ENCODE measurements around the gene FOS.
"Not testable (repeated sequence)": the region's sequence is repeated elsewhere in the genome, so short reads cannot be mapped to it uniquely, and the experiment has no call there.

FOS gene

DNA sequence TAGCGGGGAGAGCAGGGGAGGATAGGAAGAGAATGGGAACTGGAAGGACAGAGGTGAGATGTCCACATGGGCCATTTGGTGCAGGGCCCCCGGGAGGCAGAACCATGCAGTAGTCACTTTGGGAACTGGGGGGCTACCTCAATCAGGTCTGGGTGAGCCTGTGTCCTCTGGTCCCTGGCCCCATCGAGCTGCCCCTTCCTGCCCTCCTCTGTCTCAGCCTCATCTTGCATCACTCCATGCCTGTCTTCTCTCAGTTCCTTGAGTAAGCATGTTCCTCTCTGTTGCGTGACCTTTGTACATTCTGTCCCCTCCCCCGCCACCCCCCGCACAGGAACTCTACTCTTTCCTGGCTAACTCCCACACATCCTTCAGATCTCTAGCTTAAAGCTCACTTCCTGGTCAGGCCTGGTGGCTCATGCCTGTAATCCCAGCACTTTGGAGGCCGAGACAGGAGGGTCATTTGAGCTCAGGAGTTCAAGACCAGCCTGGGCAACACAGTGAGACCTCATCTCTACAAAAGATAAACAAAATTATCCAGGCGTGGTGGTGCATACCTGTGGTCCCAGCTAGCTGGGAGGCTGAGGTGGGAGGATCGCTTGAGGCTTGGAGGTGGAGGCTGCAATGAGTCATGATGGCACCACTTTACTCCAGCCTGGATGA lies 23.2 kb downstream of the FOS start:
- H3K4me3 ChIP-seq (ENCODE audit: low read length): no peak overlapping the region
- no peaks in the 10 kb centered on the region for H3K36me3 ChIP-seq (ENCODE audit: insufficient read depth, low read depth, low read length)
- H3K9me3 ChIP-seq (ENCODE audit: insufficient read depth, low read depth, low read length): no peaks in the 10 kb centered on the region
- no peak overlapping the region for H3K27ac ChIP-seq (ENCODE audit: low read length)
- no peaks in the 10 kb centered on the region for H3K27me3 ChIP-seq (ENCODE audit: insufficient read depth, low read length)
- H3K9ac ChIP-seq (ENCODE audit: low read depth, low read length): no peak overlapping the region
- H3K4me1 ChIP-seq (ENCODE audit: insufficient read depth, low read length): no peaks in the 10 kb centered on the region

DNA sequence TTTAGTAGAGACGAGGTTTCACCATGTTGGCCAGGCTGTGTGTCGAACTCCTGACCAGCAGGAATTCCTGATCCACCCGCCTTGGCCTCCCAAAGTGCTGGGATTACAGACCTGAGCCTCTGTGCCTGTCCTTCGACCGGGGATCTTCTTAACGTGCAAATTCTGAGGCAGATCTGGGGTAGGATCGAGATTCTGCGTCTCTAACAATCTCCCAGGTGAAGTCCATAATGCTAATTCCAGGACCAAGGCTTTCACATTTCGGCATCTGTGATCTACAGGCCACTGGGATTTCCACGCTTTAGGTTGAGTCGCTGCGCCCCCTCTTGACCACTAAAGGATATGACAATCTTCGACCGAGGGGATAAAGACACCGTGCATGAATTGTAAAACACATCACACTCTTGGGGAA lies 24.8 kb downstream of the FOS start:
- Histone ChIP-seq H3K4me1 (ENCODE audit: insufficient read depth, low read length) (peaks cover 8% of the 10 kb centered on the region), H3K9ac (ENCODE audit: low read depth, low read length) (no peak overlapping the region), H3K27ac (ENCODE audit: low read length) (no peak overlapping the region), H3K36me3 (ENCODE audit: insufficient read depth, low read depth, low read length) (no peaks in the 10 kb centered on the region), H3K4me3 (ENCODE audit: low read length) (no peak overlapping the region), H3K9me3 (ENCODE audit: insufficient read depth, low read depth, low read length) (no peaks in the 10 kb centered on the region), H3K27me3 (ENCODE audit: insufficient read depth, low read length) (no peaks in the 10 kb centered on the region)

DNA sequence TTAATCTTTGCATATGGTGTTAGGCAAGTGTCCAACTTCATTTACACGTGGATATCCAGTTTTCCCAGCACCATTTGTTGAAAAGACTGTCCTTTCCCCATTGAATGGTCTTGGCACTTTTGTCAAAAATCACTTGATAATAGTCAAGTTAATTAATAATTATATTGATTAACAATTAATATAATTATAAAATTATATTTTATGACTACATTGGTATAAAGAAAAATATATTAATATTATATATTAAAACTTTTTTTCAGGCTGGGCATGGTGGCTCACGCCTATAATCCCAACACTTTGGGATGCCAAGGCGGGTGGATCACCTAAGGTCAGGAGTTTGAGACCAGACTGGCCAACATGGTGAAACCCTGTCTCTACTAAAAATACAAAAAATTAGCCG lies 27.8 kb downstream of the FOS start:
- H3K27me3 ChIP-seq (ENCODE audit: insufficient read depth, low read length); H3K27ac ChIP-seq (ENCODE audit: low read length); H3K9me3 ChIP-seq (ENCODE audit: insufficient read depth, low read depth, low read length); H3K4me3 ChIP-seq (ENCODE audit: low read length); H3K36me3 ChIP-seq (ENCODE audit: insufficient read depth, low read depth, low read length); H3K9ac ChIP-seq (ENCODE audit: low read depth, low read length); H3K4me1 ChIP-seq (ENCODE audit: insufficient read depth, low read length): not testable (repeated sequence)

DNA sequence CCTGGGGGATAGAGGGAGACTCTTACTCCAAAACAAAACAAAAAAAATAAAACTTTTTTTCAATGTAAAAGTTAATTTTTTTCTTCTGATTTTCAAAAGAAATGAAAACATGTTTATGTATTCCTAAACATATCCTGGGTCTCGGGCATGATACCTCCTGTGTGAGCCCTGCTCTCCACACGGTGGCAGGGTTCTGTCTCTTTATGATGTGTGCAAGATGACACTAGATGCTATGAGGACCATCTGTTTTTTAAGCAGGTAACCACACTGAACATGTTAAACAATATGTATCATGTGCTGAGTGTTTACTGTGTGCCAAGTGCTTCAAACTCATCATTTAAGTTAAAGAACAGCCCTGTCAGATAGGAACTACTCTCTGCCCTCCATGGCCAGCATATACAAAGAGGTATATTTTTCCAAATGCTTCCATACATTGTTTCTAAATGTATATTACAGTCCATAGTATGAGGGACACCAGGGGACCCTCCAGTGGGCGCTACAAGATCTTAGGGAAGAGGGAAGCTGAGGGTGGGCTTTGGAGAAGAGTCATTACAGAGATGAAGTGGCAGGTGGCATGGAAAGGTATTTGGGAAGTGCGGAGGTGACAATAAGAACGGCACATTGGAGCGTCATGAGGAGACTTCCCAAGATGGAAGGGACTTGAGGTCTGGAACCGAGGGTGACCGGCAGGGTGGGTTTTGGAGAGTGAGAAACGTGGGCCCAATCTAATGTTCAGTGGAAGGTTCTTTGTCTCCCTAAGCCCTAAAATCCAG lies 28.5 kb downstream of the FOS start:
- Histone ChIP-seq H3K36me3 (ENCODE audit: insufficient read depth, low read depth, low read length) (no peaks in the 10 kb centered on the region), H3K4me3 (ENCODE audit: low read length) (no peak overlapping the region), H3K4me1 (ENCODE audit: insufficient read depth, low read length) (peaks cover 8% of the 10 kb centered on the region), H3K27ac (ENCODE audit: low read length) (no peak overlapping the region), H3K27me3 (ENCODE audit: insufficient read depth, low read length) (no peaks in the 10 kb centered on the region), H3K9me3 (ENCODE audit: insufficient read depth, low read depth, low read length) (no peaks in the 10 kb centered on the region), H3K9ac (ENCODE audit: low read depth, low read length) (peak overlapping the region; percentile 30; the same call in 1 of the 2 replicates)

DNA sequence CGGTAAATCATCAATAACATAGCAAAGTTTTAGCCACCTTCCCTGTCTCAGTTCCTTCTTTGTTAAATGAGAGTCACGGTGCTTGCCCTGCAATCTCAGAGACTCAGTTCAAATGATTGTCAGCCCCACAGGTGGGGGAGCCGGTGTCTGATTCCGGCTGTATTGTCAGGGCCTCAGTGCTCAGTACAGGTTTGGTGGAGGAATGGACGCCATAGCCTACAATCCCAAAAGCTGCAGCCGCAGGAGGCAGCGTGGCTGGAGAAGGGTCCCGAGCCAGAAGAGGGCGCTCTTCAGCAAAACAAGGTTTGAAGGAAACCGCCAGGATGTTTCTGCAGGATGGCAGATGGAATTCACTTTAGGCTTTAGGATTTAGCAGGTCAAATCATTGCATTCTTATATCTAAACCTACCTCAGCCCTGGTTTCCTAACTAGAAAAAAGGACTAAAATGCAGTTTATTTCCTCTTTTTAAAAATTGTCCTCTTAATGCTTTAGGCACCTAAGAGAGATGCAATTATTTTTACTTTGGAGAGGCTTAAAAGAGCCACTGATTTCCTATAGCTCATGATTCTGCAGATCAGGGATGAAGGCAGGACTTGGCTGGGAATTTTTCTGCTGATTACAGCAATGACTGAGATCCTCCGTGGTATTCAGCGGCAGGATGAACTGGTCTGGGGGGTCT lies 29.2 kb downstream of the FOS start:
- Histone ChIP-seq H3K9me3 (ENCODE audit: insufficient read depth, low read depth, low read length) (no peaks in the 10 kb centered on the region), H3K9ac (ENCODE audit: low read depth, low read length) (peak overlapping the region; percentile 30; the same call in 1 of the 2 replicates), H3K36me3 (ENCODE audit: insufficient read depth, low read depth, low read length) (no peaks in the 10 kb centered on the region), H3K27ac (ENCODE audit: low read length) (no peak overlapping the region), H3K4me3 (ENCODE audit: low read length) (no peak overlapping the region), H3K27me3 (ENCODE audit: insufficient read depth, low read length) (no peaks in the 10 kb centered on the region), H3K4me1 (ENCODE audit: insufficient read depth, low read length) (peaks cover 8% of the 10 kb centered on the region)

DNA sequence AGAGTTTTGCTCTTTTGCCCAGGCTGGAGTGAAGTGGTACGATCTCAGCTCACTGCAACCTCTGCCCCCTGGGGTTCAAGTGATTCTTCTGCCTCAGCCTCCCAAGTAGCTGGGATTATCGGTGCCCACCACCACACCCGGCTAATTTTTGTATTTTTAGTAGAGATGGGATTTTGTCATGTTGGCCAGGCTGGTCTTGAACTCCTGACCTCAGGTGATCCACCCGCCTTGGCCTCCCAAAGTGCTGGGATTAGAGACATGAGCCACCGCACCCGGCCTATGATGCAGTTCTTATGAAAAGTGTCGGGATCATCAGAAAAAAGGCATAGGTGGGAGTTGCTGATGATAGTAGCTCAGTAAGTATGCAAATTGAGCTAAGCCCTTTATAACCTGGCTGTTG lies 30.4 kb downstream of the FOS start:
- not testable (repeated sequence) for H3K9ac ChIP-seq (ENCODE audit: low read depth, low read length); H3K36me3 ChIP-seq (ENCODE audit: insufficient read depth, low read depth, low read length); H3K9me3 ChIP-seq (ENCODE audit: insufficient read depth, low read depth, low read length); H3K27me3 ChIP-seq (ENCODE audit: insufficient read depth, low read length); H3K4me1 ChIP-seq (ENCODE audit: insufficient read depth, low read length); H3K27ac ChIP-seq (ENCODE audit: low read length); H3K4me3 ChIP-seq (ENCODE audit: low read length)

DNA sequence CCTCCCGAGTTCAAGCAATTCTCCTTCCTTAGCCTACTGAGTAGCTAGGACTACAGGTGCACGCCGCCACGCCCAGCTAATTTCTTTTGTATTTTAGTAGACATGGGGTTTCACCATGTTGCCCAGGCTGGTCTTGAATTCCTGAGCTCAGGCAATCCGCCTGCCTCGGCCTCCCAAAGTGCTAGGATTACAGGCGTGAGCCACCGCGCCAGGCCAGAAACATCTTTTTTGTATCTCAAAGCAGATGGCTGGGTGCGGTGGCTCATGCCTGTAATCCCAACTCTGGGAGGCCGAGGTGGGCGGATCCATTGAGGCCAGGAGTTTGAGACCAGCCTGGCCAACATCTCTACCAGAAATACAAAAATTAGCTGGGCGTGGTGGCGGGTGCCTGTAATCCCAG lies 30.9 kb downstream of the FOS start:
- not testable (repeated sequence) for H3K4me3 ChIP-seq (ENCODE audit: low read length); H3K36me3 ChIP-seq (ENCODE audit: insufficient read depth, low read depth, low read length); H3K9me3 ChIP-seq (ENCODE audit: insufficient read depth, low read depth, low read length); H3K4me1 ChIP-seq (ENCODE audit: insufficient read depth, low read length); H3K27me3 ChIP-seq (ENCODE audit: insufficient read depth, low read length); H3K9ac ChIP-seq (ENCODE audit: low read depth, low read length); H3K27ac ChIP-seq (ENCODE audit: low read length)

DNA sequence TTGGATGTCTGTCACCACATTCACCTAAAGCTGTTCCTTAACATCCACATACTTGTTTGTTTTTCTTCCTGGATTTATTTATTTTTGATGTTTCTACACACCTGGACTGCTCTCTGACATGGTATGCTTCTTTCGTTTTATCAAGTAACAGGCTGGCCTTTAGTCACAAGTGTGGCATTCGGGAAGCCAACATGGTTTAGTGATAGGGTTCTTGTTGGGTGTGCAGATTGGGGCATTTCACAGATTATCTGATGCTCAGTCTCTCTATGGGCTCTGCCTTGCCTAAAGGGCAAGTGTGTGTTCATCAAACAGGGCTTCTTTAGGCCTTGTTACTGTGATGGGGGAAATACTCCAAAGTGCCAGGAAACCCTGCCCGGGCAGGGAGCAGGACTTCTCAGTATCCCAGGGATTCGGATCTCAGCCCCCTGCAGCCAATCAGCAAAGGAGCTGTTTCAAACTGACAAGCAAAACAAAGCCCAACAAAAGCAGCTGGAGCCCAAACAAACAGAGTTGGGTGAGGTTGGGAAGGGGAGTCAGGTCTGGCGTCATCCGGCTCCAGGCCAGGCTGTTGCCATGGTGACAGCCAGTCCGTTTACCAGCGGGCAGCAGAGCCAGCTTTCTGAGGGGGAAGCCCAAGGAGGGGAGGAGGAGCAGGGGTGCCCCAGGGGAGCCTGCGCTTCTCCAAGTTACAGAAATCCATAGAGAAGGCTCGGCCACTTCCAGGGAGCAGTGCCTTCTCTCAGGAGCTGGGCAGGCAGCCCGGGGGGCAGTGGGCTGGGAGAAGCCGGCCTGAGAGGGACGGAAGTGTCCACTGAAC lies 31.9 kb downstream of the FOS start:
- H3K27me3 ChIP-seq (ENCODE audit: insufficient read depth, low read length): no peaks in the 10 kb centered on the region
- H3K4me1 ChIP-seq (ENCODE audit: insufficient read depth, low read length): peaks cover 8% of the 10 kb centered on the region
- no peak overlapping the region for H3K9ac ChIP-seq (ENCODE audit: low read depth, low read length)
- H3K4me3 ChIP-seq (ENCODE audit: low read length): no peak overlapping the region
- H3K36me3 ChIP-seq (ENCODE audit: insufficient read depth, low read depth, low read length): no peaks in the 10 kb centered on the region
- H3K27ac ChIP-seq (ENCODE audit: low read length): no peak overlapping the region
- no peaks in the 10 kb centered on the region for H3K9me3 ChIP-seq (ENCODE audit: insufficient read depth, low read depth, low read length)

DNA sequence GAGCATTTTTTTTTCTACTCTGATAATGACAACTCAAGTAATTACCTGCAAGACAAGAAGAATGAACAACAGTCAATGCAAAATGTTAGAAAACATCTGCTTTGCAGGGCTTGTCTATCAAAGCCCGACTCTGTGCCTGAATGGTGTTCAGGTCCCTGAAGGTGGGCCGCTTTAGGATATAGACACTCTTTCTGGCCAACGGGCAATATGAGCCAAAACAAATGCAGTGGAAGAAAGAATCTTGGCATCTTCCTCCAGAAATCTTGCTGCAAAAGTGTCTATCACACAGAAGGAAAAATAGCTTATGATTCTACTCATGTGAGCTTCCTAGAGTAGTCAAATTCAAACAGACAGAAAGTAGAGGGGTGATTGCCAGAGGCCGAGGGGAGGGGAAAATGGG lies 32.7 kb downstream of the FOS start:
- Histone ChIP-seq H3K9ac (ENCODE audit: low read depth, low read length) (no peak overlapping the region), H3K36me3 (ENCODE audit: insufficient read depth, low read depth, low read length) (no peaks in the 10 kb centered on the region), H3K27me3 (ENCODE audit: insufficient read depth, low read length) (no peaks in the 10 kb centered on the region), H3K9me3 (ENCODE audit: insufficient read depth, low read depth, low read length) (no peaks in the 10 kb centered on the region), H3K4me1 (ENCODE audit: insufficient read depth, low read length) (peaks cover 8% of the 10 kb centered on the region), H3K4me3 (ENCODE audit: low read length) (no peak overlapping the region), H3K27ac (ENCODE audit: low read length) (no peak overlapping the region)

DNA sequence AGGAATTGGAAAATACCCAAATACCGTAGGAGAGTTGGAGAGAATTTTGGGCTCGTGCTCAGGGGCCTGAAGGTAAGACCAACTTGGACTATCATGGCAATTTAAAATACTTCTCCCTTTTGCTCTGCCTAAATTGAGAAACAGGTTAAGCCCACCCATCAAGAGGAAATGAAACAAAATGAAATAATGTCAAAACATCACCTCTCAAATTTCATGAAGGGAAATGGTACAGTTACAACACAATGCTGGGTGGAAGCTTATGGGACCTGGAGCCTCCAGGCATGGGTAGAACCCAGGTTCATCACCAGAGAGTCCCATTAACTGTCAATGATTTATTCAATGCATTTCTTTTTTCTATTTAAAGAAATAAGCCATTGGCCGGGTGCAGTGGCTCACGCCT lies 33.7 kb downstream of the FOS start:
- H3K4me1 ChIP-seq (ENCODE audit: insufficient read depth, low read length): peaks cover 8% of the 10 kb centered on the region
- no peak overlapping the region for H3K9ac ChIP-seq (ENCODE audit: low read depth, low read length)
- no peaks in the 10 kb centered on the region for H3K9me3 ChIP-seq (ENCODE audit: insufficient read depth, low read depth, low read length)
- no peaks in the 10 kb centered on the region for H3K27me3 ChIP-seq (ENCODE audit: insufficient read depth, low read length)
- H3K4me3 ChIP-seq (ENCODE audit: low read length): no peak overlapping the region
- H3K36me3 ChIP-seq (ENCODE audit: insufficient read depth, low read depth, low read length): no peaks in the 10 kb centered on the region
- H3K27ac ChIP-seq (ENCODE audit: low read length): no peak overlapping the region

DNA sequence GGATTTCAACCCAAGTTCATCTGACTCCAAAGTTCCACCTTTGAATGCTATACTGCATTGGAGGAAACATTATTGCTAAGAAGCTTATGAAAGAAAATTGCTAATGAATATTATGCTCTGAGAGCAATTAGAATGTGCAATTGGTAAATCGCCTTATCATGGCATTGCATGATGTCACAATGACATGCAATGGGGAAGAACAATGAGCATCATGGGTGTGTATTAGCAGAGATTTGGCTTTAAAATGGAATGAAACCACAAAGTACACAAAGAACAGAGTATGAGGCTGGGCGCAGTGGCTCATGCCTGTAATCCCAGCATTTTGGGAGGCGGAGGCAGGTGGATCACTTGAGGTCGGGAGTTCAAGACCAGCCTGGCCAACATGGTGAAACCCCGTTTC lies 34.7 kb downstream of the FOS start:
- no peaks in the 10 kb centered on the region for H3K36me3 ChIP-seq (ENCODE audit: insufficient read depth, low read depth, low read length)

More for the DNA sequence above, 34.7 kb downstream of the FOS start:
- H3K4me1 ChIP-seq (ENCODE audit: insufficient read depth, low read length): peaks cover under 1% of the 10 kb centered on the region
- no peaks in the 10 kb centered on the region for H3K9me3 ChIP-seq (ENCODE audit: insufficient read depth, low read depth, low read length)
- no peak overlapping the region for H3K27ac ChIP-seq (ENCODE audit: low read length)
- no peaks in the 10 kb centered on the region for H3K27me3 ChIP-seq (ENCODE audit: insufficient read depth, low read length)
- H3K4me3 ChIP-seq (ENCODE audit: low read length): no peak overlapping the region
- no peak overlapping the region for H3K9ac ChIP-seq (ENCODE audit: low read depth, low read length)
